Head of caudate nucleus (tissue), 42 donors: ENCODE measurements around the gene PTBP1.
"Not testable (repeated sequence)": the region's sequence is repeated elsewhere in the genome, so short reads cannot be mapped to it uniquely, and the experiment has no call there.

Experiments
- DNase-seq, 42 donors: peaks; one replicate each; pipeline versions ENCODE4 v3.0.0 to v3.0.0-alpha.2; 2020 to 2021; ENCODE audit warnings: mixed read lengths in 7 of 42
- intact Hi-C: fragments of 100-400 bp; cut with DNase I; formaldehyde crosslinking; loops from one replicate; pipeline ENCODE4 v1.15.0; 2022

PTBP1 gene

DNA sequence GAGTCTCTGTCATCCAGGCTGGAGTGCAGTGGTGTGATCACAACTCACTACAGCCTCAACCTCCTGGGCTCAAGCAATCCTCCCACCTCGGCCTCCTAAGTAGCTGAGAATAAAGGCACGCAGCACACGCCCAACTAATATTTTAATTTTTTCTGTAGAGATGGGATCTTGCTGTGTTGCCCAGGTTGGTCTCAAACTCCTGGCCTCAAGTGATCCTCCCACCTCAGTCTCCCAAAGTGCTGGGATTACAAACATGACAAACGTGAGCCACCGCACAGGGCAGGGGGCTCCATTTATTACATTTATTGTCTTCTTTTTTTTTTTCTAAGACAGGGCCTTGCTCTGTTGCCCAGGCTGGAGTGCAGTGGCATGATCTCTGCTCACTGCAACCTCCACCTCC lies 23.0 kb downstream of the PTBP1 start:
- DNase-seq, intact Hi-C loops: not testable (repeated sequence)

- DNase-seq = no peak
- intact Hi-C loops = no loop called here
Observed at GRCh38 chr19:821231-821824, 24.1 kb downstream of the PTBP1 start.

- peak in 7 of 42 donors; percentile 20 to 57 (median 44) for DNase-seq
- intact Hi-C loops = no loop called here
Observed at GRCh38 chr19:821825-822503, 24.7 kb downstream of the PTBP1 start, which contains the start of gene PLPPR3. TSS of gene PLPPR3 (minus strand) at chr19:821955. CDS start at chr19:821559, 396 bp downstream.

DNA sequence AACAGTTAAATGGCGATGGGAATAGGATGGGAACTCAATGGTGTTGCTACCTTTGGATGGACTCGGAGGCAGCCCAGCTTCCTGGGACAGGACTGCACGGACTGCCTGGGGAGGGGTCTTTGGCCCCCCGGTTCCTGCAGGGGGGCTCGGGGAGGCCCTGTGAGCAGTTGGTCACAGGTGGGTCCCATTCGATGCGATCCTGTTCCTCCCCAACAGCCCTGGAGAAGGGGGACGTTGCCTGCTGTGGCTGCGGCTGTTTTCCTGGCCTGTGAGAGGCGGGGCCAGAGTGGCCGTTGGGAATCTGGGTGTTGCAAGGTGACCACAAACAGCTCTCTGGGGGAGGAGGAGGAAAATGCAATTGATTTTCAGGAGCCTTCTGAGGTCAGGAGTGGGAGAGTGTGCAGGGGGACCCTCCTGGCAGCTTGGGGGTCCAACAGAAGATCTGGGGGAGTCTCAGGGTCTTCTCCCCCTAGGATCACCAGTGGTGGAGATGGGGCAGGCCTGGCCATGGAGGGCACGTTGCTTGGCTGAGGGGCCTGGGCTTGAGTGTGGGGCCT lies 26.4 kb downstream of the PTBP1 start:
- intact Hi-C loops = no loop called here
- DNase-seq = no peak

- no peak for DNase-seq
- intact Hi-C loops = no loop called here
Observed at GRCh38 chr19:824885-825284, 27.6 kb downstream of the PTBP1 start.

GRCh38 chr19:825897-826644 lies 28.8 kb downstream of the PTBP1 start:
- intact Hi-C loops = no loop called here
- no peak for DNase-seq

DNA sequence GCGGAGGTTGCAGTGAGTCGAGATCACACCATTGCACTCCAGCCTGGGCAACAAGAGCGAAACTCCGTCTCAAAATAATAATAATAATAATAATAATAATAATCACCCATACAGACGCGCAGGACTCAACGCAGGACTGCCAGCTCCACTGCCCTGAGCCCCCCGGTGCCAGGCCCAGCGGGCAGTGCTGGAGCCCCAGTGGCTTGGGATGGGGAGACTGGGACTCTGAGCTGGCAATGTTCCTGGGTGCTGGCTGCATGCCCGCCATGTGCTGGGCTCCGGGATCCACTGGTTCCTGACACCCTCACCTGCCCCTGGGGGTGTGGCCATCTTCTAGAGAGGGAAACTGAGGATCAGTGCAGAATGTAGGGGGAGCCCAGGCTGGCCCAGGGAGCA lies 30.1 kb downstream of the PTBP1 start:
- DNase-seq = no peak
- intact Hi-C loops = no loop called here

DNA sequence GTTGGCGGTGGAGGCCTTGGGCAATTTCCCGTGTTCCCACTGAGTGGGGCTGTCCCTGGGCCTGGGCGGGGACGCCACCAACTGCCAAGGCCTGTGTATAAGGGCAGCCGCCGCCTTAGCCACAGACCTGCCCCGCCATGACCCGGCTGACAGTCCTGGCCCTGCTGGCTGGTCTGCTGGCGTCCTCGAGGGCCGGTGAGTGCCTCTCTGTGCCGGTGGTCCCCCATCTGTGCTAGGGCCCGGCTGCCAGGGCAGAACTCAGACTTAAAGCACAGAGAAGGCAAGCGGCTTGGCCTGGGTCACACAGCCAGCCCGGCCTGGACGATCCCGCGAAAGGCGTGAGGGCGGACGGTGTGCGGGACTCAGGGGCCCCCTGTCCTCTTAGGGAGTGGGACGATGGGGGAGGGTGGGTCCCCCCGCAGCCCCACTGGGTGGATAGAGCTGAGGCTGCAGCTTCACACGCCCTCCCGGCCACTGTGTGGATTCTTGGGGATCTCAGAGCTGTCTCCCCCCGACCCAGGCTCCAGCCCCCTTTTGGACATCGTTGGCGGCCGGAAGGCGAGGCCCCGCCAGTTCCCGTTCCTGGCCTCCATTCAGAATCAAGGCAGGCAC lies 30.6 kb downstream of the PTBP1 start, which contains the start of gene AZU1:
AZU1 (plus strand) TSS at position 128 of the 612 bp plus-strand sequence; CDS start at position 138, 10 bp downstream.
- no peak for DNase-seq
- intact Hi-C loops = no loop called here

GRCh38 chr19:829129-829758 lies 32.0 kb downstream of the PTBP1 start:
- intact Hi-C loops = no loop called here
- DNase-seq = no peak

- no peak for DNase-seq
- intact Hi-C loops = no loop called here
Observed at GRCh38 chr19:831407-832369, 34.4 kb downstream of the PTBP1 start.

DNA sequence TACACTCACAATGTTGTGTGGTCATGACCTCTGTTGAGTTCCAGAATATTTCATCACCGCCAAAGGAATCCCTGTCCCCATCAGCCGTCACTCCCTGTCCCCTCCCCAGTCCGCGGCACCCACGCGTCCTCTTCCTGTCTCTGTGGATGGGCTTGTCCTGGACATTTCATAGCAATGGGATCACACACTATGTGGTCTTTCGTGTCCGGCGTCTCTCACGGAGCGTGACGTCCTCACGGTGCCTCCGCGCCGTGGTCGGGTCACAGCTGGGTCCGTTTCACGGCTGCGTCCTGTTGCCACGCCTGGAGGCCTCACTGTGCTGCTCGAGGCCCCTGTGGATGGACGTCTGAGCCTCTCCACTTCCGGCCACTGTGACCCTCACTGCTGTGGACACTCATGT lies 37.0 kb downstream of the PTBP1 start:
- DNase-seq = no peak
- intact Hi-C loops = no loop called here

DNA sequence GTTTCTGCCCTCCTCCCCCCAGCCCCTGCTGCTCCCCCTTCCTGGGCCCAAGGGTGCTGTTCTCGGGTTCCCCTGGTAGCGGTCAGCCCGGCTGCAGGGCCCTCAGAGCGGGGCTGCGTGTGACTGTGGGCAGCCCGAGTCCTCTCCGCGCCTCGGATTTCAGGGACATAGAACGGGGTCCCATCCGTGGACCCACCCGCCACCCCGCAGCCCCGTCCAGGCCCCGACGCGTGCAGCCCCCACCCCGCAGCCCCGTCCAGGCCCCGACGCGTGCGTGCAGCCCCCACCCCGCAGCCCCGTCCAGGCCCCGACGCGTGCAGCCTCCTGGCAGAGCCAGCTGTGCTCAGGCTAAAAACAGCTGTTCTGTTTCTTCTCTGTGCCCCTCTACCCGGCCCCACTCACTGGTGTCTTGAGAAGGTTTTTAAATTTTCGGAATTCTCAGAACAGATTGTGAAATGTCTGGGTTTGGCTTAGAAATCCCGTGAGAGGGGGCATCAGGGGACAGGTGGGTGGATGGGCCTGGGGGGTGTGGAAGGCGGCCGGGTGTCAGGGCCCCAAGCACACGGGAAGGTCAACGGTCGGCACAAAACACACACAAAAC lies 38.1 kb downstream of the PTBP1 start:
- DNase-seq = no peak
- intact Hi-C loops = no loop called here

DNA sequence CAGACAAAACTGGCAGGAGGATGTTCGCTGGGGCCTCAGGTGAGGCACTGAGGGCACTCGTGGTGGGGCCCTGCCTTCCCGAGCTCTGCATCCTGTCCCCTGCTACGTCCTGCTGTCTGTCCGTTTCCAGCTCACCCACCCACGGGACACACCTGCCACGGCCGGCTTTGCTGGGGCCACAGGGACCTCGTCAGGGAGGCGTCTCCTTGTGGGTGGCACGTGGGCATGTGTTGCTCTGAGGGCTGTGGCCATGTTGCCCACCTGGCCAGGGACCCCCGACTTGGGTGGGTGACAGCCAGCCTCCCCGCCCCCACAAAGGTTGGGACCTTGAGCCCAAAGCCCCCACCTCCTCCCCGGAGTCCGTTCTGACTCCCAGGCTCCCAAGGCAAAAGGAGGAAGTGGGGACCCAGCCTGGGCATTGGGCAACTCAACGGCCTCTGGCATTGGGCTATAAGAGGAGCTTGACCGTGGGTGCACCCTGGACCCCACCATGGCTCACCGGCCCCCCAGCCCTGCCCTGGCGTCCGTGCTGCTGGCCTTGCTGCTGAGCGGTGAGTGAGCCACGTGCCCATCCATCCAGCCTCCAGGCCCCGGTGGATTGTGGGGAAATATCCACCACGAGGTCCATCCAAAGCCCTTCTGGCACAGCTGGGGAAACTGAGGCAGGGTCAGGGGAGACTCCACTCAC lies 43.4 kb downstream of the PTBP1 start, which contains the start of gene PRTN3:
PRTN3 (plus strand) TSS at position 481 of the 688 bp plus-strand sequence; CDS start at position 491, 10 bp downstream.
- intact Hi-C loops = no loop called here
- no peak for DNase-seq

GRCh38 chr19:842802-843179 lies 45.5 kb downstream of the PTBP1 start:
- intact Hi-C loops, DNase-seq: not testable (repeated sequence)

- intact Hi-C loops = no loop called here
Observed at GRCh38 chr19:843180-843835, 46.1 kb downstream of the PTBP1 start.

DNA sequence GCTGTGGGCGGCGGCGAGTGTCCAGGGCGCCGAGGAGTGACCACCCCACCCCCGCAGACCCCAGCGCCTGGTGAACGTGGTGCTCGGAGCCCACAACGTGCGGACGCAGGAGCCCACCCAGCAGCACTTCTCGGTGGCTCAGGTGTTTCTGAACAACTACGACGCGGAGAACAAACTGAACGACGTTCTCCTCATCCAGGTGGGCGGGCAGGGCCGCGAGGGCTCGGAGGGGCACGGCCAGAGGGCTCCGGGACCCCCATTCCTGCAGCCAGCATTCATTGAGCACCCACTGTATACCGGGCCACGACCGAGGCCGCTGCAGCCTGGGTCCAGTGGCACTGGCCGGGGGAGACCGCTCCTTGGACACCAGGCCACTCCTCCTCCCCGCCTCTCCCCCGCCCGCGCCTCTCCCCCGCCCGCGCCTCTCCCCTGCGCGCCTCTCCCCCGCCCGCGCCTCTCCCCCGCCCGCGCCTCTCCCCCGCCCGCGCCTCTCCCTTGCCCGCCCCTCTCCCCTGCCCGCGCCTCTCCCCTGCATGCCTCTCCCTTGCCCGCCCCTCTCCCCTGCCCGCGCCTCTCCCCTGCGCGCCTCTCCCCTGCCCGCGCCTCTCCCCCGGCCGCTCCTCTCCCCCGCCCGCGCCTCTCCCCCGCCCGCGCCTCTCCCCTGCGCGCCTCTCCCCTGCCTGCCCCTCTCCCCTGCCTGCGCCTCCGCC lies 46.7 kb downstream of the PTBP1 start:
- intact Hi-C loops = no loop called here
- DNase-seq = no peak

More at GRCh38 chr19:843180-843835, 46.1 kb downstream of the PTBP1 start:
- peak in 5 of 42 donors; percentile 25 to 58 (median 38) for DNase-seq
